Thoracic aorta (tissue), 2 donors: ENCODE measurements around the gene ADM. TPM values are rescaled to one million over a fixed set of nuclear protein-coding genes. Genes with fewer than 3 reads are reported as not detected.

Experiments
- ATAC-seq: fragments of 150-250 bp; one replicate; pipeline ENCODE4 v1.8.0; 2017; ENCODE audit warnings: low read depth; ENCODE audit not compliant: insufficient number of reproducible peaks, low FRiP score
- DNase-seq: peaks from one replicate; pipeline ENCODE4 v3.0.0-alpha.2; 2020; ENCODE audit warnings: low spot score
- H3K27ac ChIP-seq, 2 donors: fragments of 200-600 bp; sonication (generic); 1 replicate in 1 of 2; 2 replicates in 1 of 2; pipeline ENCODE4 v1.5.1; 2016; ENCODE audit warnings: mild to moderate bottlenecking in 2 of 2, moderate library complexity in 2 of 2
- H3K27me3 ChIP-seq: fragments of 200-600 bp; sonication (generic); replicated peaks from 2 replicates; pipeline ENCODE4 v1.6.0; 2016; ENCODE audit warnings: mild to moderate bottlenecking; ENCODE audit not compliant: insufficient read depth
- H3K36me3 ChIP-seq: fragments of 200-600 bp; sonication (generic); one replicate; pipeline ENCODE4 v1.5.1; 2016
- H3K4me1 ChIP-seq, 2 donors: fragments of 200-600 bp; sonication (generic); 1 replicate in 1 of 2; 2 replicates in 1 of 2; pipeline versions ENCODE4 v1.5.1 to v1.6.0; 2016; ENCODE audit warnings: low read depth in 2 of 2, mild to moderate bottlenecking in 1 of 2; ENCODE audit not compliant: control insufficient read depth in 1 of 2
- H3K4me3 ChIP-seq: fragments of 200-600 bp; sonication (generic); 2 replicates; pipeline ENCODE4 v1.5.1; 2016; ENCODE audit warnings: mild to moderate bottlenecking
- H3K9me3 ChIP-seq: fragments of 200-600 bp; sonication (generic); 2 replicates; pipeline ENCODE4 v1.5.1; 2016
- CTCF ChIP-seq: fragments of 200-600 bp; sonication (generic); IDR thresholded peaks from one replicate; pipeline ENCODE4 v1.5.1; 2019; ENCODE audit warnings: antibody characterized with exemption
- total RNA-seq, 2 donors: library from RNA; depleted of rRNA; stranded (reverse); fragments of >200 nt; gene quantifications; one replicate each; pipeline versions ENCODE4 v1.1.0 to v1.2.3, GENCODE V29; 2016

ADM gene
- total RNA-seq, 2 donors from 2014 or later: 50.0 to 193 TPM

GRCh38 chr11:10298342-10298741 is 6.5 kb upstream of the ADM start:
- Histone ChIP-seq H3K4me3 (no peak overlapping the region), H3K36me3 (no peaks in the 10 kb centered on the region), H3K27me3 (no peaks in the 10 kb centered on the region), H3K9me3 (no peaks in the 10 kb centered on the region), H3K27ac (no peak overlapping the region), H3K4me1 (peaks cover 0 to 15% of the 10 kb centered on the region in 2 donors)
- no peak for TF ChIP-seq CTCF
- DNase-seq (no peak), ATAC-seq (no peak)

- TF ChIP-seq CTCF: no peak
- Histone ChIP-seq H3K27me3 (no peaks in the 10 kb centered on the region), H3K27ac (peak overlapping the region in 1 of 2 donors; percentile 77), H3K9me3 (no peaks in the 10 kb centered on the region), H3K4me3 (peak overlapping the region; percentile 90), H3K4me1 (peaks cover 3 to 38% of the 10 kb centered on the region in 2 donors), H3K36me3 (no peaks in the 10 kb centered on the region)
- ATAC-seq (no peak), DNase-seq (no peak)
Observed at GRCh38 chr11:10301656-10302358, 3.1 kb upstream of the ADM start.

GRCh38 chr11:10302359-10302743 is 2.5 kb upstream of the ADM start:
- DNase-seq (no peak), ATAC-seq (no peak)
- H3K36me3 ChIP-seq: no peaks in the 10 kb centered on the region
- peak overlapping the region; percentile 77 for H3K27ac ChIP-seq
- peaks cover 4 to 43% of the 10 kb centered on the region in 2 donors for H3K4me1 ChIP-seq
- TF ChIP-seq CTCF: no peak
- no peaks in the 10 kb centered on the region for H3K9me3 ChIP-seq
- no peaks in the 10 kb centered on the region for H3K27me3 ChIP-seq
- peak overlapping the region; percentile 90 for H3K4me3 ChIP-seq

- ATAC-seq: no peak
- no peaks in the 10 kb centered on the region for H3K27me3 ChIP-seq
- TF ChIP-seq CTCF: no peak
Observed at GRCh38 chr11:10302744-10303557, 1.9 kb upstream of the ADM start.

GRCh38 chr11:10303558-10304363 is 1.1 kb upstream of the ADM start:
- Histone ChIP-seq H3K36me3 (no peaks in the 10 kb centered on the region), H3K27ac (peak overlapping the region; percentile 77), H3K9me3 (no peaks in the 10 kb centered on the region), H3K4me1 (peaks cover 12 to 55% of the 10 kb centered on the region in 2 donors), H3K4me3 (peak overlapping the region; percentile 90), H3K27me3 (no peaks in the 10 kb centered on the region)
- no peak for TF ChIP-seq CTCF
- no peak for ATAC-seq
- no peak for DNase-seq

More at GRCh38 chr11:10302744-10303557, 1.9 kb upstream of the ADM start:
- no peaks in the 10 kb centered on the region for H3K9me3 ChIP-seq
- H3K27ac ChIP-seq: peak overlapping the region; percentile 77
- no peaks in the 10 kb centered on the region for H3K36me3 ChIP-seq
- peaks cover 6 to 47% of the 10 kb centered on the region in 2 donors for H3K4me1 ChIP-seq
- H3K4me3 ChIP-seq: peak overlapping the region; percentile 90
- DNase-seq: peak; percentile 41
